Epithelial cell of esophagus (primary cell): ENCODE results near the gene FAM43A.
A peak's percentile ranks its signal among the peaks of the same experiment; 100 is the strongest.

Experiments used
- DNase-seq: peaks from one replicate; pipeline ENCODE4 v3.0.0; 2010; ENCODE audit warnings: low read depth
- H3K4me3 ChIP-seq: 2 replicates; pipeline ENCODE4 v1.5.1; 2011; ENCODE audit warnings: mild to moderate bottlenecking, low read length, control low read depth
- TF ChIP-seq, protein P1 (sequence below): IDR thresholded peaks from 2 replicates; pipeline ENCODE4 v1.5.1; 2011; ENCODE audit warnings: low read depth, mild to moderate bottlenecking, low read length, control low read depth, inconsistent platforms; ENCODE audit not compliant: insufficient read depth; ENCODE audit errors: missing control alignments

FAM43A gene

GRCh38 chr3:194685718-194686413 lies at the start of gene FAM43A:
TSS of gene FAM43A (plus strand) at chr3:194685883. CDS start at chr3:194686827, 944 bp downstream.
- TF ChIP-seq, protein P1, sequence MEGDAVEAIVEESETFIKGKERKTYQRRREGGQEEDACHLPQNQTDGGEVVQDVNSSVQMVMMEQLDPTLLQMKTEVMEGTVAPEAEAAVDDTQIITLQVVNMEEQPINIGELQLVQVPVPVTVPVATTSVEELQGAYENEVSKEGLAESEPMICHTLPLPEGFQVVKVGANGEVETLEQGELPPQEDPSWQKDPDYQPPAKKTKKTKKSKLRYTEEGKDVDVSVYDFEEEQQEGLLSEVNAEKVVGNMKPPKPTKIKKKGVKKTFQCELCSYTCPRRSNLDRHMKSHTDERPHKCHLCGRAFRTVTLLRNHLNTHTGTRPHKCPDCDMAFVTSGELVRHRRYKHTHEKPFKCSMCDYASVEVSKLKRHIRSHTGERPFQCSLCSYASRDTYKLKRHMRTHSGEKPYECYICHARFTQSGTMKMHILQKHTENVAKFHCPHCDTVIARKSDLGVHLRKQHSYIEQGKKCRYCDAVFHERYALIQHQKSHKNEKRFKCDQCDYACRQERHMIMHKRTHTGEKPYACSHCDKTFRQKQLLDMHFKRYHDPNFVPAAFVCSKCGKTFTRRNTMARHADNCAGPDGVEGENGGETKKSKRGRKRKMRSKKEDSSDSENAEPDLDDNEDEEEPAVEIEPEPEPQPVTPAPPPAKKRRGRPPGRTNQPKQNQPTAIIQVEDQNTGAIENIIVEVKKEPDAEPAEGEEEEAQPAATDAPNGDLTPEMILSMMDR = no peak
- DNase-seq = peak; percentile 92
- H3K4me3 ChIP-seq = peak within 1 kb of the TSS; percentile 61

DNA sequence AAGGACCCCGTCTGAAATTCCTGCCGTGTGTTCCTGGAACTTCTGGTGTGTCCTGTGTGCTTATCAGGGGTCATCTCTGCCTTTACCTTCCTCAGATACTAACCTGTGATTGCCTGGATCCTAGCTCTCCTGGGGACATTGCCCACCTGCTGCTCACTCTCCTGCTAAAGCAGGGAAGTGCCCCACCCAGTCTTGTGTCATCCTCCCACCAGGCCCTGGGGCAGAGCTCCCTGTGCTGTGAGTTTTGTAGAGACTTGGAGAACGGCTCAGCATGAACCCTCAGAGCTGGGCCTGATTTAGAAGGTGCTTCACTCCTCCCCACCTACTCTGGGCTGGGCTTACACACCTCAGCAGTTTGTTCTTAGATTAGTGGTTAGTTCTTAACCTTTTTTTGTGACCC lies 48.6 kb upstream of the FAM43A start:
- TF ChIP-seq, protein P1 = no peak
- DNase-seq = peak; percentile 66
- no peak overlapping the region for H3K4me3 ChIP-seq

DNA sequence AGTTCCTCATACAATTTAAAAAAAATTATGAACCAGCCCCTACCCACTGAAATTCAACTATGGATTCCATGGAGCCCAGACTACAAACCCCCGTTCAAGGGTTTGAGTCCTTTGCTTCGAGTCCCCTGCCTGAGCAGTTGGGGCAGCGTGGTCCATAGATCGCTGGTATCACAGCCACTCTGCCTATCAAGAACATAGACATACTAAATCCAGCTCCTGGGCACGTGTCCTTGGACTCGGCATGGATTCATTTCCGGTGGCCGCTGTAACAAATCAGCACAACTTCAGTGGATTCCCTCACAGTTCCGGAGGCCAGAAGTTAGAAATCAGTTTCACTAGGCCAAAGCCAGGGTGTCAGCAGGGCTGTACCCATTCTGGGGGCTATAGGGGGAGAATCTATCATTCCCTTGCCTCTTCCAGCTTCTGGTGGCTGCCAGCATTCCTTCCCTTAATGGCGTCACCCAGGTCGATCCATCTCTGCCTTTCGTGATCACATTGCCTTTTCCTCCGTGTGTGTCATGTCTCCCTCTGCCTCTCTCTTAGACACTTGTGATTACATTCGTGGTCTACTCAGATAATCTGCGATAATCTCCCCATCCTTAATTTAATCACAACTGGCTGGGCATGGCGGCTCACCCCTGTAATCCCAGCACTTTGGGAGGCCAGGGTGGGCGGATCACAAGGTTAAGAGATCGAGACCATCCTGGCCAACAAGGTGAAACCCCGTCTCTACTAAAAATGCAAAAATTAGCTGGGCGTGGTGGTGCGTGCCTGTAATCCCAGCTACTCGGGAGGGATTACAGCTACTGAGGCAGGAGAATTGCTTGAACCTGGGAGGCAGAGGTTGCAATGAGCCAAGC lies 47.9 kb upstream of the FAM43A start:
- H3K4me3 ChIP-seq = no peak overlapping the region
- no peak for DNase-seq
- TF ChIP-seq, protein P1 = no peak

DNA sequence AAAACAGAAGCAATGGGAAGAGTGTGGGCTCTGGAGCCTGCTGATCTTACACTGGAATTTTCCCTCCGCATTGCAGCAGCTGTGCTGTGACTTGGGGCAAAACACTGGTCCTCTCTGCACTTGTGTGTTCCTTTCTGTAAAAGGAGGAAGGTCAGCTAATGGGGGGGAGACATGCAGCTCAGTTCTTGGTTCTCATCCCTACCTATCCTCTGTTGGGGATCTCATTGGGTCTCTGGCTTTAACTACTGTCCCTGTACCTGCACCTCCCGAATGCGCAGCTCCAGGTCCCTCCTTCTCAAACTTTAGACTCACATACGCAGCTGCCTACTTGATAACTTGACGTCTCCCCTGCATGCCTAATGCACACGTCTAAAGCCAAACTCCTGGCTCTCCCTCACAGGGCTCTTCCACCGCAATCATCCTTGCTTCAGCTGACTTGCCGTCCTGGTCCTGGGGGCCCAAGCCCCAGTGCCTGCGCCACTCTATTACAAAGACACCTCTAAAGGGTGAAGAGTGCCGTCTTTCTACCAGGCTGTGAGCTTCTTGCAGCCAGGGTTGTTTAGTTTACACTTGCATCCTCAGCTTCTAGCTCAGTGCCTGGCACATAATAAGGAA lies 46.6 kb upstream of the FAM43A start:
- TF ChIP-seq, protein P1 = no peak
- no peak overlapping the region for H3K4me3 ChIP-seq
- DNase-seq = no peak

DNA sequence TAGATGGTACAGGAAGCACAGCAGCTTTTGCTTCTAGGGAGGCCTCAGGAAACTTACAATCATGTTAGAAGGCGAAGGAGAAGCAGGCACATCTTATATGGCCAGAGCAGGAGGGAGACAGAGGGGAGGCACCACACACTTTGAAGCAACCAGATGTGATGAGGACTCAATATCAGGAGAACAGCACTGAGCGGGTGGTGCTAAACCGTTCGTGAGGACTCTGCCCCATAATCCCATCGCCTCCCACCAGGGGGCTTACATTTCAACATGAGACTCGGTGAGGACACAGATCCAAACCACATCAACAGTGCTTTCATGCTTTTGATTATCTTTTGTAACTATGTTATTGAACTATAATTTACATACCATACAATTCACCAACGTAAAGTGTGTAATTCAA lies 44.9 kb upstream of the FAM43A start:
- DNase-seq = no peak
- TF ChIP-seq, protein P1 = peak; percentile 15
- H3K4me3 ChIP-seq = no peak overlapping the region

- DNase-seq = no peak
- H3K4me3 ChIP-seq = no peak overlapping the region
- TF ChIP-seq, protein P1 = no peak
Measured at GRCh38 chr3:194642769-194643168, 42.9 kb upstream of the FAM43A start.
